HepG2 (cell line): ENCODE data around the gene VWCE. TPM values are rescaled to one million over a fixed set of nuclear protein-coding genes. Genes with fewer than 3 reads are reported as not detected.

Experiments used
- AHR ChIP-seq: IDR thresholded peaks from 2 replicates; pipeline ENCODE4 v1.6.1; 2018; ENCODE audit warnings: missing genetic modification reagents, missing compliant biosample characterization
- GFI1 ChIP-seq: sonication (generic); formaldehyde crosslinking; IDR thresholded peaks from 2 replicates; pipeline ENCODE4 v1.5.0; 2020; ENCODE audit warnings: missing genetic modification reagents, mild to moderate bottlenecking, borderline replicate concordance
- GMEB2 ChIP-seq: IDR thresholded peaks from 2 replicates; pipeline ENCODE4 v1.6.1; 2016; ENCODE audit warnings: missing biosample characterization, missing genetic modification reagents, low read depth
- HDAC2 ChIP-seq: sonication (generic); formaldehyde crosslinking; IDR thresholded peaks from 2 replicates; pipeline ENCODE4 v1.4.0; 2020; ENCODE audit warnings: missing genetic modification reagents
- IKZF1 ChIP-seq: fragments of 450-650 bp; IDR thresholded peaks from 2 replicates; pipeline ENCODE4 v1.7.1; 2016
- JUND ChIP-seq: sonication (generic); formaldehyde crosslinking; IDR thresholded peaks from 2 replicates; pipeline ENCODE4 v1.8.0; 2022; ENCODE audit warnings: mild to moderate bottlenecking, missing genetic modification reagents
- KAT8 ChIP-seq: IDR thresholded peaks from 2 replicates; pipeline ENCODE4 v1.6.1; 2016; ENCODE audit warnings: missing genetic modification reagents, missing compliant biosample characterization
- MAFG ChIP-seq: sonication (generic); formaldehyde crosslinking; IDR thresholded peaks from 2 replicates; pipeline ENCODE4 v1.5.1; 2020; ENCODE audit warnings: mild to moderate bottlenecking, missing genetic modification reagents
- SALL1 ChIP-seq: sonication (generic); formaldehyde crosslinking; IDR thresholded peaks from 2 replicates; pipeline ENCODE4 v1.8.0; 2022; ENCODE audit warnings: mild to moderate bottlenecking, missing genetic modification reagents
- ZBTB20 ChIP-seq: sonication (generic); formaldehyde crosslinking; IDR thresholded peaks from 2 replicates; pipeline ENCODE4 v1.8.1; 2023; ENCODE audit warnings: missing genetic modification reagents, low read depth, mild to moderate bottlenecking, borderline replicate concordance
- ZNF335 ChIP-seq: sonication (generic); formaldehyde crosslinking; IDR thresholded peaks from 2 replicates; pipeline ENCODE4 v1.4.0; 2020; ENCODE audit warnings: missing genetic modification reagents
- ZNF44 ChIP-seq: sonication (generic); formaldehyde crosslinking; IDR thresholded peaks from 2 replicates; pipeline ENCODE4 v1.5.1; 2020; ENCODE audit warnings: mild to moderate bottlenecking, missing genetic modification reagents
- ZNF564 ChIP-seq: sonication (generic); formaldehyde crosslinking; IDR thresholded peaks from 2 replicates; pipeline ENCODE4 v1.8.1; 2023; ENCODE audit warnings: mild to moderate bottlenecking, missing genetic modification reagents
- ZNF672 ChIP-seq: sonication (generic); formaldehyde crosslinking; IDR thresholded peaks from 2 replicates; pipeline ENCODE4 v1.8.1; 2022; ENCODE audit warnings: missing genetic modification reagents
- ZNF878 ChIP-seq: sonication (generic); formaldehyde crosslinking; IDR thresholded peaks from 2 replicates; pipeline ENCODE4 v1.8.1; 2023; ENCODE audit warnings: mild to moderate bottlenecking, missing genetic modification reagents, moderate library complexity
- ZSCAN29 ChIP-seq: sonication (generic); formaldehyde crosslinking; conservative IDR thresholded peaks from 2 replicates; pipeline ENCODE4 v1.4.0; 2020; ENCODE audit warnings: mild to moderate bottlenecking, missing genetic modification reagents
- polyA plus RNA-seq, 8 experiments: library from polyadenylated mRNA; depleted of rRNA in 3 of 8; stranded (reverse) in 7 of 8; unstranded in 1 of 8; fragments of >200 nt; fragmentation: Illumina TruSeq in 4 of 8; extraction: Trizol in 4 of 8; gene quantifications; 2 replicates each; pipeline versions ENCODE4 v1.2.1 to v1.2.3, GENCODE V29; 2011 to 2016; ENCODE audit warnings: low read depth in 4 of 8, missing spikeins in 1 of 8, mixed read lengths in 1 of 8; ENCODE audit not compliant: insufficient read depth in 1 of 8
- total RNA-seq, 5 experiments: library from RNA; depleted of rRNA; stranded (reverse); fragments of >200 nt; fragmentation: Illumina TruSeq; extraction: Trizol; gene quantifications; 2 replicates each; pipeline ENCODE4 v1.2.3, GENCODE V29; 2016; ENCODE audit warnings: low read depth in 1 of 5
- TF ChIP-seq, protein P1 (sequence below): sonication (generic); formaldehyde crosslinking; IDR thresholded peaks from 2 replicates; pipeline ENCODE4 v1.5.0; 2020; ENCODE audit warnings: mild to moderate bottlenecking, missing genetic modification reagents, moderate library complexity
- TF ChIP-seq, protein P2 (sequence below): sonication (generic); formaldehyde crosslinking; IDR thresholded peaks from 2 replicates; pipeline ENCODE4 v1.4.0; 2020; ENCODE audit warnings: mild to moderate bottlenecking, missing genetic modification reagents
- TF ChIP-seq, protein P3 (sequence below): sonication (generic); formaldehyde crosslinking; IDR thresholded peaks from 2 replicates; pipeline ENCODE4 v1.4.0; 2020; ENCODE audit warnings: mild to moderate bottlenecking, missing genetic modification reagents
- TF ChIP-seq, protein P4 (sequence below): sonication (generic); formaldehyde crosslinking; conservative IDR thresholded peaks from 2 replicates; pipeline ENCODE4 v1.8.1; 2023; ENCODE audit warnings: missing genetic modification reagents
- TF ChIP-seq, protein P5 (sequence below): sonication (generic); formaldehyde crosslinking; IDR thresholded peaks from 2 replicates; pipeline ENCODE4 v1.4.0; 2020; ENCODE audit warnings: missing genetic modification reagents

The VWCE gene
- total and polyA plus RNA-seq, 2 of the 13 experiments (the other 11 are each of a cell fraction or from before 2014, with no cell fraction given): 27.6 to 58.3 TPM

DNA sequence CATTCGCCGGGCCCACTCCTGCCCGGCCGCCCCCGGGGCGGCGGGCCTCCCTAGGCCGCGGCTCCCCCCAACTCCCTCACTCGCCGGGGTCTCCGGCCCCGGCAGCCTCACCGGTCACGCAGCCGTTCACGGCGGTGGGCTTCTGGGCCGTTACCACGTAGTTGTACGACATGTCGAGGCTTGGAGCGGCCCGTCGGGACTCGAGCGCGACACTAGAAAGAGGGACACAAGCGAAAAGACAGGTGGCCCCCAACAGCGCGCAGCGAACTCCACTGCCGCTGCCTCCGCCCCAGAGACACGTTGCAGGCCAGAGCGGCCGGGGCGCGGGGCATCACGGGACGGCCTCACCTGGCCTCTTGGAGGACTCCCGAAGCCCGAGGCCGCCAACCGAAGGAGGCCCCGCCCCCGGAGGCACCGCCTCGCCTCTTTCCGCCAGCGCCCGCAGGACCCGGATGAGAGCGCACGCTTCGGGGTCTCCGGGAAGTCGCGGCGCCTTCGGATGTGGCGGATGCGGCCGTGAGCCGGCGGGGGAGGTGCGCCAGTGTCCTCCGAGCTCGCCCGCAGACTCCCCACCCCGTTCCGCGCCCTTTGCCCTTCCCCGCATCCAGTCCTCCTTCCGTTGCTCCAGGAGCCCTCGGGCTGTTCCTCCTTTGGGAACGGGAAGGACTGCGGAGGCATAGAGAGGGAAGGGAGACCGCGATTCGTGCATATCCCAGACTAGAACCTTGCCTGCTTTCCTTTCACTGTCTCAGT is 37.9 kb upstream of the VWCE start, which contains the start of the genes DDB1 and TKFC (continued):
- TF ChIP-seq, protein P1, sequence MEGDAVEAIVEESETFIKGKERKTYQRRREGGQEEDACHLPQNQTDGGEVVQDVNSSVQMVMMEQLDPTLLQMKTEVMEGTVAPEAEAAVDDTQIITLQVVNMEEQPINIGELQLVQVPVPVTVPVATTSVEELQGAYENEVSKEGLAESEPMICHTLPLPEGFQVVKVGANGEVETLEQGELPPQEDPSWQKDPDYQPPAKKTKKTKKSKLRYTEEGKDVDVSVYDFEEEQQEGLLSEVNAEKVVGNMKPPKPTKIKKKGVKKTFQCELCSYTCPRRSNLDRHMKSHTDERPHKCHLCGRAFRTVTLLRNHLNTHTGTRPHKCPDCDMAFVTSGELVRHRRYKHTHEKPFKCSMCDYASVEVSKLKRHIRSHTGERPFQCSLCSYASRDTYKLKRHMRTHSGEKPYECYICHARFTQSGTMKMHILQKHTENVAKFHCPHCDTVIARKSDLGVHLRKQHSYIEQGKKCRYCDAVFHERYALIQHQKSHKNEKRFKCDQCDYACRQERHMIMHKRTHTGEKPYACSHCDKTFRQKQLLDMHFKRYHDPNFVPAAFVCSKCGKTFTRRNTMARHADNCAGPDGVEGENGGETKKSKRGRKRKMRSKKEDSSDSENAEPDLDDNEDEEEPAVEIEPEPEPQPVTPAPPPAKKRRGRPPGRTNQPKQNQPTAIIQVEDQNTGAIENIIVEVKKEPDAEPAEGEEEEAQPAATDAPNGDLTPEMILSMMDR (CRISPR knock-in tag): peak; percentile 4; the same call in 1 of the 2 replicates
- TF ChIP-seq, protein P2, sequence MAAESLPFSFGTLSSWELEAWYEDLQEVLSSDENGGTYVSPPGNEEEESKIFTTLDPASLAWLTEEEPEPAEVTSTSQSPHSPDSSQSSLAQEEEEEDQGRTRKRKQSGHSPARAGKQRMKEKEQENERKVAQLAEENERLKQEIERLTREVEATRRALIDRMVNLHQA (CRISPR knock-in tag): no peak
- TF ChIP-seq, protein P3, sequence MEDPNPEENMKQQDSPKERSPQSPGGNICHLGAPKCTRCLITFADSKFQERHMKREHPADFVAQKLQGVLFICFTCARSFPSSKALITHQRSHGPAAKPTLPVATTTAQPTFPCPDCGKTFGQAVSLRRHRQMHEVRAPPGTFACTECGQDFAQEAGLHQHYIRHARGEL (CRISPR knock-in tag): no peak
- TF ChIP-seq IKZF1 (no peak), HDAC2 (CRISPR knock-in tag) (peak; percentile 55; the same call in 1 of the 2 replicates), ZBTB20 (CRISPR knock-in tag) (peak; percentile 70; the same call in 1 of the 2 replicates), MAFG (CRISPR knock-in tag) (no peak), ZNF672 (CRISPR knock-in tag) (no peak), GMEB2 (0 out of 2 replicates have a peak, but pooled peaks have one; percentile 29), ZNF564 (CRISPR knock-in tag) (0 out of 2 replicates have a peak, but pooled peaks have one; percentile 80), JUND (peak; percentile 52; the same call in 1 of the 2 replicates), AHR (no peak), SALL1 (CRISPR knock-in tag) (peak; percentile 79), ZSCAN29 (0 out of 2 replicates have a peak, but pooled peaks have one; percentile 51), ZNF878 (CRISPR knock-in tag) (peak; percentile 95), ZNF44 (CRISPR knock-in tag) (no peak), ZNF335 (CRISPR knock-in tag) (no peak), GFI1 (CRISPR knock-in tag) (no peak), KAT8 (CRISPR knock-in tag) (peak; percentile 94)
- TF ChIP-seq, protein P4, sequence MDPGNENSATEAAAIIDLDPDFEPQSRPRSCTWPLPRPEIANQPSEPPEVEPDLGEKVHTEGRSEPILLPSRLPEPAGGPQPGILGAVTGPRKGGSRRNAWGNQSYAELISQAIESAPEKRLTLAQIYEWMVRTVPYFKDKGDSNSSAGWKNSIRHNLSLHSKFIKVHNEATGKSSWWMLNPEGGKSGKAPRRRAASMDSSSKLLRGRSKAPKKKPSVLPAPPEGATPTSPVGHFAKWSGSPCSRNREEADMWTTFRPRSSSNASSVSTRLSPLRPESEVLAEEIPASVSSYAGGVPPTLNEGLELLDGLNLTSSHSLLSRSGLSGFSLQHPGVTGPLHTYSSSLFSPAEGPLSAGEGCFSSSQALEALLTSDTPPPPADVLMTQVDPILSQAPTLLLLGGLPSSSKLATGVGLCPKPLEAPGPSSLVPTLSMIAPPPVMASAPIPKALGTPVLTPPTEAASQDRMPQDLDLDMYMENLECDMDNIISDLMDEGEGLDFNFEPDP (CRISPR knock-in tag): no peak
- TF ChIP-seq, protein P5, sequence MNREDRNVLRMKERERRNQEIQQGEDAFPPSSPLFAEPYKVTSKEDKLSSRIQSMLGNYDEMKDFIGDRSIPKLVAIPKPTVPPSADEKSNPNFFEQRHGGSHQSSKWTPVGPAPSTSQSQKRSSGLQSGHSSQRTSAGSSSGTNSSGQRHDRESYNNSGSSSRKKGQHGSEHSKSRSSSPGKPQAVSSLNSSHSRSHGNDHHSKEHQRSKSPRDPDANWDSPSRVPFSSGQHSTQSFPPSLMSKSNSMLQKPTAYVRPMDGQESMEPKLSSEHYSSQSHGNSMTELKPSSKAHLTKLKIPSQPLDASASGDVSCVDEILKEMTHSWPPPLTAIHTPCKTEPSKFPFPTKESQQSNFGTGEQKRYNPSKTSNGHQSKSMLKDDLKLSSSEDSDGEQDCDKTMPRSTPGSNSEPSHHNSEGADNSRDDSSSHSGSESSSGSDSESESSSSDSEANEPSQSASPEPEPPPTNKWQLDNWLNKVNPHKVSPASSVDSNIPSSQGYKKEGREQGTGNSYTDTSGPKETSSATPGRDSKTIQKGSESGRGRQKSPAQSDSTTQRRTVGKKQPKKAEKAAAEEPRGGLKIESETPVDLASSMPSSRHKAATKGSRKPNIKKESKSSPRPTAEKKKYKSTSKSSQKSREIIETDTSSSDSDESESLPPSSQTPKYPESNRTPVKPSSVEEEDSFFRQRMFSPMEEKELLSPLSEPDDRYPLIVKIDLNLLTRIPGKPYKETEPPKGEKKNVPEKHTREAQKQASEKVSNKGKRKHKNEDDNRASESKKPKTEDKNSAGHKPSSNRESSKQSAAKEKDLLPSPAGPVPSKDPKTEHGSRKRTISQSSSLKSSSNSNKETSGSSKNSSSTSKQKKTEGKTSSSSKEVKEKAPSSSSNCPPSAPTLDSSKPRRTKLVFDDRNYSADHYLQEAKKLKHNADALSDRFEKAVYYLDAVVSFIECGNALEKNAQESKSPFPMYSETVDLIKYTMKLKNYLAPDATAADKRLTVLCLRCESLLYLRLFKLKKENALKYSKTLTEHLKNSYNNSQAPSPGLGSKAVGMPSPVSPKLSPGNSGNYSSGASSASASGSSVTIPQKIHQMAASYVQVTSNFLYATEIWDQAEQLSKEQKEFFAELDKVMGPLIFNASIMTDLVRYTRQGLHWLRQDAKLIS (CRISPR knock-in tag): no peak
